Right lobe of liver (tissue), 4 donors: ENCODE results near the gene LAMTOR5.

ENCODE experiments used
- CTCF ChIP-seq, 4 donors: fragments of 200-600 bp in 3 of 4; fragments of 450-650 bp in 1 of 4; IDR thresholded peaks; one replicate each; pipeline versions ENCODE4 v1.5.1 to v1.8.0; 2016 to 2022; ENCODE audit warnings: antibody characterized with exemption in 4 of 4, mild to moderate bottlenecking in 2 of 4
- POLR2A ChIP-seq: fragments of 450-650 bp; IDR thresholded peaks from one replicate; pipeline ENCODE4 v1.6.1; 2017; ENCODE audit warnings: antibody characterized with exemption, mild to moderate bottlenecking
- donor health status: DM: no; HTN: no; CAD: no.
- donor health status: DM: no; HTN: no; CAD: no.
- donor health status: DM: no; HTN: yes; CAD: no.

DNA sequence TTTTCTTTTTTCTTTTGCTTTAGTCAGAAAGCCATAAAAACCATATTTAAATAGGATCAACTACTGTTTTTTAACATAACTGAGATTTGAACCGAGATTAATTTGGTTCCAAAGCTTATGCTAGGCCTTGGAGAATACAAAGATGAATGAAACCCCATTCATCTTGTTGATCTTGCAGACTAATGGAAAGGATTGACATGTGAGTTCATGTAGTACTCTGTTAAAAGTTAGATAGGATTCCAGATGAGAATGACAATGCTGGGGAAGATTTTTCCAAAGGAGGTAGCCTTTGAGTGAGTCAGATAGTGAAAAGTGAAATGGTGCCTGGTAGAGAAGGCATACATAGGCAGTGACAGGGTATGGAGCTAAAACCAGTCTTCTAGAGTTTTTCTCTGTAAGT lies 45.6 kb downstream of the LAMTOR5 start:
- TF ChIP-seq CTCF (IDR thresholded peaks at IDR 0.05) (no peak), POLR2A (no peak)
